Heart left ventricle (tissue), 16 donors: ENCODE measurements around the gene OPRD1. TPM values are rescaled to one million over a fixed set of nuclear protein-coding genes. Genes with fewer than 3 reads are reported as not detected.

Experiments
- ATAC-seq, 4 donors: fragments of 200-7000 bp; cut with Tn5 transposase; one replicate each; pipeline ENCODE4 v1.9.1; 2020 to 2022; ENCODE audit warnings: moderate library complexity in 4 of 4, mild to moderate bottlenecking in 3 of 4, moderate number of reproducible peaks in 1 of 4
- DNase-seq, 5 donors: peaks; one replicate each; pipeline ENCODE4 v3.0.0-alpha.2; 2020
- H3K27ac ChIP-seq, 12 donors: fragments of 200-600 bp; sonication (generic) in 4 of 12; one replicate each; pipeline versions ENCODE4 v1.5.0 to v1.8.0; 2016 to 2022; ENCODE audit warnings: mild to moderate bottlenecking in 2 of 12
- H3K27me3 ChIP-seq, 9 donors: fragments of 200-600 bp; sonication (generic) in 2 of 9; one replicate each; pipeline versions ENCODE4 v1.5.1 to v1.8.0; 2016 to 2022; ENCODE audit warnings: mild to moderate bottlenecking in 3 of 9
- H3K36me3 ChIP-seq, 9 donors: fragments of 200-600 bp; sonication (generic) in 2 of 9; one replicate each; pipeline versions ENCODE4 v1.5.0 to v1.8.0; 2018 to 2022; ENCODE audit warnings: mild to moderate bottlenecking in 2 of 9
- H3K4me1 ChIP-seq, 12 donors: fragments of 200-600 bp; sonication (generic) in 4 of 12; one replicate each; pipeline versions ENCODE4 v1.5.0 to v1.8.0; 2016 to 2022; ENCODE audit warnings: mild to moderate bottlenecking in 3 of 12
- H3K4me3 ChIP-seq, 12 donors: fragments of 200-600 bp; sonication (generic) in 4 of 12; one replicate each; pipeline versions ENCODE4 v1.5.0 to v1.8.0; 2017 to 2022; ENCODE audit warnings: mild to moderate bottlenecking in 9 of 12, moderate library complexity in 4 of 12
- H3K9me3 ChIP-seq, 12 donors: fragments of 200-600 bp; sonication (generic) in 4 of 12; one replicate each; pipeline versions ENCODE4 v1.5.0 to v1.8.0; 2016 to 2022; ENCODE audit warnings: mild to moderate bottlenecking in 1 of 12
- POLR2A ChIP-seq, 2 donors: fragments of 450-650 bp; IDR thresholded peaks; one replicate each; pipeline ENCODE4 v1.6.1; 2017; ENCODE audit warnings: antibody characterized with exemption in 2 of 2, mild to moderate bottlenecking in 2 of 2, moderate library complexity in 2 of 2
- WGBS, 4 donors: extraction: QIAGEN DNeasy Blood & Tissue Kit in 2 of 4; methylation state at CpG; one replicate each; pipeline versions ENCODE4 v1.1.5 to v1.1.7; 2013 to 2018; 5-methylcytosine and 5-hydroxymethylcytosine counted together
- intact Hi-C, 10 donors: fragments of 100-400 bp; cut with DNase I; formaldehyde crosslinking; loops; one replicate each; pipeline versions ENCODE4 v1.11.1 to v1.14.2; 2022
- polyA plus RNA-seq, 2 donors: library from polyadenylated mRNA; stranded (reverse); fragments of 200-250 nt; gene quantifications; one replicate each; pipeline ENCODE4 v1.2.3, GENCODE V29; 2013
- total RNA-seq, 9 donors: library from RNA; depleted of rRNA in 2 of 9; stranded (reverse); fragments of >200 nt in 2 of 9; fragmentation: NEBNext Ultra II Directional in 3 of 9; extraction: Animal tissue kit (Norgen Biotek cat#: 25700) in 3 of 9; gene quantifications; one replicate each; pipeline versions ENCODE4 v1.1.0 to v1.2.4, GENCODE V29; 2016 to 2023
- TF ChIP-seq, protein P1 (sequence below), 12 donors: fragments of 200-600 bp; sonication (generic) in 4 of 12; IDR thresholded peaks; one replicate each; pipeline versions ENCODE4 v1.5.0 to v1.8.0; 2018 to 2022; ENCODE audit warnings: antibody characterized with exemption in 12 of 12, mild to moderate bottlenecking in 5 of 12
- donor health status: ischemic (EF 13 %, LVEDD 7.1; RV severe dilation, severe dysfunction).
- donor health status: healthy with polysubstance abuse.
- donor health status: DM: no; HTN: yes; CAD: no.
- donor health status: DM: no; HTN: no; CAD: no.
- donor health status: ischemic (EF 25% LVEDD 6.9; RV normal size, moderate dysfunction).
- donor health status: ischemic (EF 25% LVEDD 5.7; RV mildly dilated, moderate dysfunction).
- donor health status: healthy.
- donor health status: DM: yes; HTN: yes; CAD: no.
- donor health status: ischemic (EF 35%, LVEDD 5.7; RV mildly dilated, moderate dysfunction).
- donor health status: nonischemic (EF 11% LVEDD 7.7; RV severe dilation, severe dysfunction).
- donor health status: DM: yes; HTN: yes; CAD: no.
- donor health status: PGD.
- donor health status: ischemic (EF 29% LVEDD 5.4; RV normal size, mild dysfunction).
- donor health status: nonischemic (EF 23%, LVEDD 6.1; RV moderate dilation, normal function).

Gene OPRD1
- total and polyA plus RNA-seq, 11 donors: under 0.01 to 0.02 (median 0.01) TPM; not detected in 7

DNA sequence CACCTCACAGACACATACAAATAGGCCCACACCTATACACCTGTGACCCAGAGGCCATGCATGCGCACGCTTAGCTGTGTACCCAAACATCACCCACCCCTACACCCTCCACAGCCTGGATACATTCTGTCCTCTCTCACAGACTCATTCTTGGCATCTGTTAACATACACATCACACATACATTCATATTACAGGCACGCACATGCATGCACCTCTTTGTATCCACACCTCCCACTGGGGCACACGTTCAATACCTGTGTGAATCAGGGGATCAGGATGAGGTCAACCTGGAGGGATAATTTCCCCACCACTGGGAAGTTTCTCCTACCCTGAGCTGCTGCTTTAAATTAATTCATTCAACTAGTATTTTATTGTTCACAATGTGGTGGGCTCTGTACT is 66.8 kb downstream of the OPRD1 start:
- H3K36me3 ChIP-seq: no peaks in the 10 kb centered on the region
- DNase-seq (no peak), ATAC-seq (no peak)
- peaks cover 0 to 5% (median 0%) of the 10 kb centered on the region in 12 donors for H3K4me1 ChIP-seq
- 83 to 90% (median 86%) methylated on average over 4 of the region's 4 CpGs for WGBS, 4 donors
- H3K27ac ChIP-seq: no peak overlapping the region
- TF ChIP-seq, protein P1, sequence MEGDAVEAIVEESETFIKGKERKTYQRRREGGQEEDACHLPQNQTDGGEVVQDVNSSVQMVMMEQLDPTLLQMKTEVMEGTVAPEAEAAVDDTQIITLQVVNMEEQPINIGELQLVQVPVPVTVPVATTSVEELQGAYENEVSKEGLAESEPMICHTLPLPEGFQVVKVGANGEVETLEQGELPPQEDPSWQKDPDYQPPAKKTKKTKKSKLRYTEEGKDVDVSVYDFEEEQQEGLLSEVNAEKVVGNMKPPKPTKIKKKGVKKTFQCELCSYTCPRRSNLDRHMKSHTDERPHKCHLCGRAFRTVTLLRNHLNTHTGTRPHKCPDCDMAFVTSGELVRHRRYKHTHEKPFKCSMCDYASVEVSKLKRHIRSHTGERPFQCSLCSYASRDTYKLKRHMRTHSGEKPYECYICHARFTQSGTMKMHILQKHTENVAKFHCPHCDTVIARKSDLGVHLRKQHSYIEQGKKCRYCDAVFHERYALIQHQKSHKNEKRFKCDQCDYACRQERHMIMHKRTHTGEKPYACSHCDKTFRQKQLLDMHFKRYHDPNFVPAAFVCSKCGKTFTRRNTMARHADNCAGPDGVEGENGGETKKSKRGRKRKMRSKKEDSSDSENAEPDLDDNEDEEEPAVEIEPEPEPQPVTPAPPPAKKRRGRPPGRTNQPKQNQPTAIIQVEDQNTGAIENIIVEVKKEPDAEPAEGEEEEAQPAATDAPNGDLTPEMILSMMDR (IDR thresholded peaks at IDR 0.05): no peak
- TF ChIP-seq POLR2A (IDR thresholded peaks at IDR 0.05): no peak
- intact Hi-C loops: loop anchor here in 9 of 10 donors (5.0 to 10.0 kb wide), 6 partner anchors 234 to 521 kb away; partner anchors contain the start of genes TAF12 (in 7 of the 9), RNU11 (in 5 of the 9) and PHACTR4 (in 1 of the 9)
- H3K27me3 ChIP-seq: peaks cover 0 to 3% (median 0%) of the 10 kb centered on the region in 9 donors
- no peak overlapping the region for H3K4me3 ChIP-seq
- no peaks in the 10 kb centered on the region for H3K9me3 ChIP-seq

DNA sequence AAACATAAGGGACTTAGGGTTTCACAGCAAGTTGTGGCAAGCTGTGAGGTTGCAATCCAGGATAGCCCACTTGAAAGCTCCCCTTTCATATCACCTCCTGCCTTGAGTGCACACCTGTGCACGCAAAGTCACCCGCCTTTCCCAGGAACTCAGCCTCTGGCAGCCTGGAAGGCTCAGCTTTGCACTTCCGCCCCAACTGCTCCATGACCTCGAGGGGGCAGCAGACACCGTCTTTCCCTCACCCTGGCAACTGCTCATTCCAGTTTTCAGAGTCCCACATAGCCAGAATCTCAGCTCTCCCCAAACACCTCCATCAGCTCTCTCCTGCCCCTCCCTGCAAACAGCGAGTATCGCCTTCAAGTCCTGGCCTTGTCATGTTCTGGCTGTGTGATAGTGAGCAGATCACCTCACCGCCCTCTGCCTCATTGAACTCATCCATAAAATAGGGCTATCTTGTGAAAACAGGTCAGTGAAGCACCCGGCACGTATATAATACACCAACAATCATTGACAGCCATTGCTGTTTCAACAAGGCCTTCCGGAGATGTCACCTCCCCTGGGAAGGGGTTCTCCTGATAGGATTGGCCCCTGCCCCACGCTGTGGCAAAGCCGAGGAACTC is 70.1 kb downstream of the OPRD1 start:
- intact Hi-C loops: loop anchor here (1.0 to 10.0 kb wide), 9 partner anchors 149 to 1823 kb away; partner anchors contain the start of genes TMEM200B (in 2 of the 10), RNU11 (in 1 of the 10) and TAF12 (in 1 of the 10)
- H3K4me1 ChIP-seq: peaks cover 0 to 35% (median 11%) of the 10 kb centered on the region in 12 donors
- H3K9me3 ChIP-seq: no peaks in the 10 kb centered on the region
- no peak for TF ChIP-seq POLR2A (IDR thresholded peaks at IDR 0.05)
- TF ChIP-seq, protein P1 (IDR thresholded peaks at IDR 0.05): peak; percentile 81 to 92 (median 88)
- no peak overlapping the region for H3K4me3 ChIP-seq
- WGBS, 4 donors: 23 to 33% (median 29%) methylated on average over 13 of the region's 13 CpGs
- H3K27me3 ChIP-seq: peaks cover 0 to 6% (median 0%) of the 10 kb centered on the region in 9 donors
- H3K36me3 ChIP-seq: no peaks in the 10 kb centered on the region
- DNase-seq (peak; percentile 83 to 87 (median 85)), ATAC-seq (peak; percentile 56 to 72 (median 68))
- peak overlapping the region in 1 of 12 donors; percentile 35 for H3K27ac ChIP-seq

DNA sequence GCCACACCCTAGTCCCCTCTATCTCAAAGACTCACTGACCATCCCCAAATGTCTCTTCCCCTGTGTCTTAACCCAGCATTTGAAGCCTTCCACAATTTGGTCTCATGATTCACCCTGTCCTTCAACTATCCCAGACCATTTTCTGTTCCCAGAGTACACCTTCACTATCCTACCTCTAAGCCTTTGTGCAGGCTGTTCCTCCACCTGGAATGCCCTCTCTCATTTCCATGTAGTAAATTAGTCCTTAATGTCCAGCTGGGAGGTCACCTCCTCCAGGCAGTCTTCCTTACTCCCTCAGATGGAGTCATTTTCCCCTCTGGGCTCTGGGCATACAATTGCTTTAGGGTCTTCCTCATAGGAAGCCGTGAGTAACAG is 71.3 kb downstream of the OPRD1 start:
- Histone ChIP-seq H3K36me3 (no peaks in the 10 kb centered on the region), H3K4me1 (peaks cover 0 to 42% (median 15%) of the 10 kb centered on the region in 12 donors), H3K27me3 (peaks cover 0 to 10% (median 0%) of the 10 kb centered on the region in 9 donors), H3K27ac (peak overlapping the region in 1 of 12 donors; percentile 57), H3K9me3 (no peaks in the 10 kb centered on the region), H3K4me3 (no peak overlapping the region)
- WGBS, 4 donors: 71 to 90% (median 78%) methylated on average over 1 of the region's 1 CpG
- intact Hi-C loops: loop anchor here in 7 of 10 donors (2.0 to 10.0 kb wide), 7 partner anchors 148 to 1822 kb away; partner anchors contain the start of genes TMEM200B (in 2 of the 7), RNU11 (in 1 of the 7) and TAF12 (in 1 of the 7)
- DNase-seq (no peak), ATAC-seq (no peak)
- TF ChIP-seq, protein P1 (IDR thresholded peaks at IDR 0.05): no peak
- TF ChIP-seq POLR2A (IDR thresholded peaks at IDR 0.05): no peak

DNA sequence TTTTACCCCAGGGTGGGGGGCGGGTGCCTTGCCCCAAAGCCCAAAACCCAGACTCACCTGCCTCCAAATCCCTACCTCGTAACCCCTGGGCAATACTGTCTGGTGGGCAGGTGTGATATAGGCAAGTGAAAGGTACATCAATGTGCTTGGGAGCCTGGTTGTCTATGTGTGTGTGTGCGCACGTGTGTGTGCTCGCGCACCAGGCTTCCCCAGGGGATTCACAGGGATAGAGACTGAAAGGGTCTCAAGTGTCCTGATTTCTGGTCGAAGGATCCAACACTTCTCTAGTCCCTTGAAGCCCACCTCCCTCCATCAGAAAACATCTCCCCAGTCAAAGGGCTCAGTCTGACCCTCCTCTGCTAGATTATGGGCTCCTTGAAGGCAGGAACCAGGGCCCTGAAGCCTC is 73.5 kb downstream of the OPRD1 start:
- Histone ChIP-seq H3K9me3 (no peaks in the 10 kb centered on the region), H3K27ac (peak overlapping the region in 7 of 12 donors; percentile 39 to 90 (median 81)), H3K4me1 (peaks cover 0 to 55% (median 16%) of the 10 kb centered on the region in 12 donors), H3K4me3 (no peak overlapping the region), H3K36me3 (no peaks in the 10 kb centered on the region), H3K27me3 (peaks cover 0 to 10% (median 0%) of the 10 kb centered on the region in 9 donors)
- ATAC-seq (no peak), DNase-seq (no peak)
- WGBS, 4 donors: 78 to 90% (median 87%) methylated on average over 7 of the region's 7 CpGs
- TF ChIP-seq, protein P1 (IDR thresholded peaks at IDR 0.05): no peak
- no peak for TF ChIP-seq POLR2A (IDR thresholded peaks at IDR 0.05)
- intact Hi-C loops: loop anchor here in 6 of 10 donors (2.0 to 10.0 kb wide), 8 partner anchors 97 to 1822 kb away; partner anchors contain the start of genes RNU11 (in 1 of the 6), SRSF4 (in 1 of the 6), TAF12 (in 1 of the 6) and TMEM200B (in 1 of the 6)
